GM18508 (cell line): ENCODE results near the gene DIO3.

Source experiments
- ATAC-seq: cut with Tn5 transposase; IDR thresholded peaks from one replicate; pipeline ENCODE4 v1.9.1; 2021; ENCODE audit warnings: moderate number of reproducible peaks; ENCODE audit not compliant: insufficient read depth, unreplicated experiment

DIO3 gene

GRCh38 chr14:101578489-101578888 lies 17.2 kb downstream of the DIO3 start:
- ATAC-seq = no peak

DNA sequence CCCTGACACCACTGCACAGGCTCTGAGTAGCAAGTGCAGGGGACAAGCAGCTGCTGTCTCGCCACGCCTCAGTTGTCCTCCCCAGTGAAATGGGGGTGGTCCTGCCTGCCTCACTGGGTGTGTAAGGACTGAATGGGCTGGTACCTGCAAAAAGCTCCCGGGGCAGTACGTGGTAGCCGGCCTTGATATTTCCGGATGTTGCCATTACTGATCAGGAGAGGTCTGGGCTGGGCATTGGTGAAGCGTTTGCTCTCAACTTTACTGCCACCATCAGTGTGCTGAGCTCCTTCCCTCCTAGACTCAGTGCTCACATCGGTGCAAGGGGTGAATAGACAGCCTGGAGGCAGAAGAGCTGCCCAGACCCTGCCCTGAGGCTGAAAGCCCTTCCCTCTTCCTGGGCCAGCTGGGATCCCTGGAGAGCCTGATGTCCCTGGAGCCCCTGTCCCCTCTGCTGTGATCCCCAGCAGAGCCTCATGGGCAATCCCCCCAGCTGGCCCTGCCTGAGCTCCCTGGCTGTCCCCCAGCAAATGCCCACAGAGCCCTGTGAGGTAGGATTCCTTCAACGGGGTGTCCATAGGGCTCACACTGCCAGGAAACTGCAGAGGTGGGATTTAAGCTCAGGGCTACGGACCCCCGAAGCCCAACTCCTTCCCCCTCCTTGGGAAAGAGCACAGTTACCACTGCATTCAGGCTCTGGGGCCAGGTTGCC lies 18.2 kb downstream of the DIO3 start:
- ATAC-seq = no peak

- ATAC-seq = no peak
These were observed 20.5 kb downstream of the DIO3 start for GRCh38 chr14:101581806-101582205.

- ATAC-seq = no peak
These were observed 21.0 kb downstream of the DIO3 start for GRCh38 chr14:101582294-101582693.

GRCh38 chr14:101583006-101583714 lies 21.9 kb downstream of the DIO3 start:
- no peak for ATAC-seq

DNA sequence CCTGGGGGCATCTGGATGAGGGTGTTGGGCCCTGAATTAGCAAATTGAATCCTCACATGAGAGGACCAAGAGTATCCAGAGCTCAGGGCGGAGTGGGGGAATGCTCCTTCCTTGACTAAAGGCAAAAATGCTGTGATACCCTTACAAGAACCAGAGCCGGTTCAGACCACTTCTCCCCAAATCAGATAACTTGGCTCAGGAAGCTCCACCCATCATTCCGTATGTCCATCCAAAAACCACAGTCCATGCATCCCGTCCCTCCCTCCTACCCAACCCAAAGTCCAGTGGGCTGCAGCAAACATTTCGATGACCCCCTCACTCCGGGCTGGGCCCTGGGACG lies 22.4 kb downstream of the DIO3 start:
- ATAC-seq = no peak

DNA sequence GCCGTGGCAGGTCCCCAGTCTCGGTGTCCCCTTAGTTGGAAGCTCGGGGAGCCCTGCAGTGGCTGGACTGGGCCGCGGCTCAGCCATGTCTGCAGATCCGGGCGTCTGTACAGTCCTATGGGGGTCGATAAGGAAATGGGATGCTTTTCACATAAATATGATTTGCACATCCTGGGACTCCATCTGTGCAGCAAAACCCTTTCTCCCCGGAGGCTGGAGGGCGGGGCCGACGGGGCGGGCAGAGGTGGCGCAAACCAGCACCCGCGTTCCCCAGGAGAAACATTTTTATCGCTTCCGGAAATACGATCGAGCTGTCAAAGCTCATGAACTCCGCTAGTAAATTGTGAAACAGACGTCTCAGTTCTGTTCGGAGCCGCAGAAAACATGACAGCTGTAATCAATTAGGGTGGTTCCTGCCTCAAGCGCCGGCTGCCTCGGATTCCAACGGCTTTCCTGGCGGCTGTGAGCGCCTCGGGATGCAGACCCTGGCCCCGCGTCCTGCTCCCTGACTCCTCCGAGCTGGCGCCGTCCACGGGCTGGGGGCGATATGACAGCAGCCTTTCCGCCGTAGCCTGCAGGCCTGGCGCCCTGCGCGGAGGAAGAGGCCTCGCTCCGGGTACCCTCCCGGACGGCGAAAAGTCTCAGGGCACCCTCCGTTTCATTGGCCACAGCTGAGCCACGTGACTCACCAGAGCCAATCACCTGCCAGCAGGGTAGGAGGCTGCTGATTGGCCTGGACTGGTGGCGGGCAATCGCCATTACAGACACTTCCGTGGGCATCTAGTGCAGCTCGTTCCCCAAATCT lies 23.0 kb downstream of the DIO3 start:
- ATAC-seq = no peak

DNA sequence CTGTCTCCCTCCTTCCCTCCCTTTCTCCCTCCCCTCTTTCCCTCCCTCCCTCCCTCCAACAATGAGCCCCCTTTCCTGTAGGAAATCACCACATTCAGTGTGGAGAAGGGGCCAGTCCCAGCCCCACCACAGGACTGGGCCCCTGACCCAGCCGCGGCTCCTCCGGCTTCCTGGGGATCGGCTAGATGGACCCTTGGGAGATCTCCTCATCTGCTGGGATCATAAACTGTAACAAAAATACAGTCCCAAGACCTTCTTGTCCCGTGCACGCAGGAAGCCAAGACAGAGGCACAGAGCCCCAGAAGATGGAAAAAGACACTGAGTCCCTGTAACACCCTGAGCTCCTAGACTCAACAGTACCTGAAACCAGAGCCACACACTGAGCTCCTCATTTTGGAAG lies 23.9 kb downstream of the DIO3 start:
- no peak for ATAC-seq

DNA sequence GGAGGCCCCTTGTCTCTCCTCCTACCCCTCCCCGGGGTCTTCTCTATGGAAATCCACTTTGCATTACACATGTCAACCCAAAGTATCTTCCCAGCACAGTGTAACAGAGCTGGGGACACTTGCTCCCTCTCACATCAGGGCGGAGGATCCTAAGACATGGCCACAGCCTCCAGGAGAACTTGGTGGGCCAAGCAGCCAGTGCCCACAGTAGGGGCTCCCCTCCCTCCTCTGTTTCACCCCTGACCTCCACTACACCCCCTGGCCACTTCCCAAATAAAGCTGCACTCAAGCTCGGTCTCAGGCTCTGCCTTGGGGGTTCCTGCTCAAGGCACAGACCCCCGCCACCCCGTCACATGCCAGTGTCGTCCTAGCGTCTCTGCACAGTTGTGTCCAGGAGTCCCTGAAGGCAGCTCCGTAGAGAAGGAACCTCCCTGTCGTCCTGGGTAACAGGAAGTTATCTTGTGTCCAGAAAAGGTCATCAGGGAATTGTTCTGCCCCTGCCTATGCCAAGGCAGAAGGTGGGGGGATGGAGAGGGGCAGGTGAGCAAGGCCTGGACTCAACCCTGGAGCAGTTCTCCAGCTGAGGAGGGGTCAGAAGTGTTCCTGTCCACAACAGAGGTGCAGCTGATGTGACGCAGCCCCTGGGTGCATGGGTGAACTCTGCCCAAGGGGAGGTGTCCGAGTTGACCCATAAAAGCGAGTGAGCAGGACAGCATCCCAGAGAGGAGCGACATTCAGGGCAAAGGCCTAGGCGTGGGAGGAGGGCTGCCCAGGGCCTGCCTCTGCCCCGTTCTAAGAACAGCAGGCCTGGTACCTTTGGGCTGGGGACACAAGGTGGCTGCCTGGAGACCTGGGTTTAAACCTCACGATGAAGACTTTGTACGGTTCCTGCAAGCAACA lies 25.5 kb downstream of the DIO3 start:
- no peak for ATAC-seq

GRCh38 chr14:101587441-101587911 lies 26.2 kb downstream of the DIO3 start:
- no peak for ATAC-seq

- no peak for ATAC-seq
These were observed 27.1 kb downstream of the DIO3 start for GRCh38 chr14:101588286-101588975.

DNA sequence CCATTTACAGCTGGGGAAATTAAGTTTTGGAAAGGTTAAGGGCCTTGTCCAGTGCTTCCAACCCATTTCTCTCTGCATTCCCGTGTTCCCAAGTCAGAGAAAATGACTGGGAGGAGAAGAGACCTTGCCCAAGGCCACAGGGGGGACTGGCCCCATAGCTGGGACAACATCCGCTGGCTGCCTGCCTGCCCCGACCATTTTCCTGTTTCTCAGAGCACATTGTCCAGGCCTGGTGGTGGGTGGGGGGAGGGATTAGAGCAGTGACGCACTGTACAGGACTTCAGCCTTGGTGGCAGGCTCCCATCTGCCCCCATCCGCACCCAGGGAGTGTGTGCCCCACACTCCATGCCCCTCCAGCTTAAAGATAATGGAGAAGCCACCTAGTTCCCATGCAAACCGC lies 27.7 kb downstream of the DIO3 start:
- ATAC-seq = no peak

GRCh38 chr14:101589486-101590015 lies 28.3 kb downstream of the DIO3 start:
- ATAC-seq = no peak

GRCh38 chr14:101590062-101590461 lies 28.8 kb downstream of the DIO3 start:
- ATAC-seq = no peak

DNA sequence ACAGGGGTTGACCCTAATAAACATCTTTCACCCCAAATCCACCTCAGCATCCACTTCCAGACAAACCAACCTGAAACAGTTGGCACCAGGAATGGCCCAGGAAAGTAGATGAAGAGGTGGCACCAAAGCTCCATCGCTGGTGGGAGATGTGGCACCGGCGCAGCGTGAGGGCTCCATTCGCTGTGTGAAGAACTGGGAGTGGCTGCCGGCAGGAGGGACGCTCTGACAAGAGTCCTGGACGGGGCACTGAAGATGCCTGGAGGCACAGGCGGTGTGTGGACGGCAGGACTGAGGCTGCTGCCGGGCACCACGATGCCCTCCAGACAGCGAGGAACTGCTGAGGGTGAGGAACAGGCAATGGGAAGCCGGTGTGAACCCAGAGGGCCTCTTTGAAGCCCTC lies 29.3 kb downstream of the DIO3 start:
- no peak for ATAC-seq

- ATAC-seq = no peak
These were observed 29.8 kb downstream of the DIO3 start for GRCh38 chr14:101591121-101591520.

DNA sequence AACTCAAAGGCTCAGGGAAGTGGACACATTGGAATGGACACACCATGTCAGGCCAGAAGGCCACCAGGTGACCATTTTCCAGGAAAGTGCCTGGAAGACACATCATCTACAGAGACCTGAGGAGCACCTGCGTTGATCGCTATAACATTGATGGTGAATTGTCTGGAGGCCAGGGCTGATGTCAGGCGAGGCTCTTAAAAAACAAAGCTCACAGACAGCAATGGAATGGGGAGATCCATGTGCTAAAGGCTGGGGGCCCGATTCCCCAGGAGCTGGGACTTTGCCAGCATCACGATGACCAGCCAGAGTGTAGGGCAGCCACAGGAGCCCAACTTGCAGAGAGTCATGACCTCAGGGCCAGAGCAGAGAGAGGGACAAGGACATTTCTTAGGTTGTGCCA lies 30.3 kb downstream of the DIO3 start:
- no peak for ATAC-seq

GRCh38 chr14:101593411-101594238 lies 32.3 kb downstream of the DIO3 start:
- no peak for ATAC-seq
